Bronchial epithelial cell (primary cell): Measurements from ENCODE around the gene KRTAP5-1. TPM values are rescaled to one million over a fixed set of nuclear protein-coding genes. Genes with fewer than 3 reads are reported as not detected.

Experiments
- DNase-seq: peaks from one replicate; pipeline ENCODE4 v3.0.0-alpha.2; 2010; ENCODE audit warnings: low read depth
- FAIRE-seq: peaks from 2 replicates; lab custom pipeline; 2011; peaks lifted over from hg19 to GRCh38; lab: Jason Lieb, UNC
- H3K27me3 ChIP-seq: 2 replicates; pipeline ENCODE4 v1.5.1; 2011; ENCODE audit warnings: low read length; ENCODE audit not compliant: control insufficient read depth, insufficient read depth
- H3K36me3 ChIP-seq: 2 replicates; pipeline ENCODE4 v1.5.1; 2011; ENCODE audit warnings: low read length; ENCODE audit not compliant: control insufficient read depth, insufficient read depth
- H3K4me3 ChIP-seq: 2 replicates; pipeline ENCODE4 v1.5.1; 2011; ENCODE audit warnings: mild to moderate bottlenecking, low read depth, low read length, control low read depth
- total RNA-seq: library from RNA; depleted of rRNA; stranded (reverse); fragments of >200 nt; gene quantifications from 2 replicates; pipeline ENCODE4 v1.2.1, GENCODE V29; 2014
- TF ChIP-seq, protein P1 (sequence below): IDR thresholded peaks from 2 replicates; pipeline ENCODE4 v1.5.1; 2011; ENCODE audit warnings: mild to moderate bottlenecking, moderate library complexity, low read length, control low read depth, inconsistent platforms; ENCODE audit not compliant: insufficient read depth, severe bottlenecking

Gene KRTAP5-1
- total RNA-seq, 1 donor from 2014 or later = not detected

DNA sequence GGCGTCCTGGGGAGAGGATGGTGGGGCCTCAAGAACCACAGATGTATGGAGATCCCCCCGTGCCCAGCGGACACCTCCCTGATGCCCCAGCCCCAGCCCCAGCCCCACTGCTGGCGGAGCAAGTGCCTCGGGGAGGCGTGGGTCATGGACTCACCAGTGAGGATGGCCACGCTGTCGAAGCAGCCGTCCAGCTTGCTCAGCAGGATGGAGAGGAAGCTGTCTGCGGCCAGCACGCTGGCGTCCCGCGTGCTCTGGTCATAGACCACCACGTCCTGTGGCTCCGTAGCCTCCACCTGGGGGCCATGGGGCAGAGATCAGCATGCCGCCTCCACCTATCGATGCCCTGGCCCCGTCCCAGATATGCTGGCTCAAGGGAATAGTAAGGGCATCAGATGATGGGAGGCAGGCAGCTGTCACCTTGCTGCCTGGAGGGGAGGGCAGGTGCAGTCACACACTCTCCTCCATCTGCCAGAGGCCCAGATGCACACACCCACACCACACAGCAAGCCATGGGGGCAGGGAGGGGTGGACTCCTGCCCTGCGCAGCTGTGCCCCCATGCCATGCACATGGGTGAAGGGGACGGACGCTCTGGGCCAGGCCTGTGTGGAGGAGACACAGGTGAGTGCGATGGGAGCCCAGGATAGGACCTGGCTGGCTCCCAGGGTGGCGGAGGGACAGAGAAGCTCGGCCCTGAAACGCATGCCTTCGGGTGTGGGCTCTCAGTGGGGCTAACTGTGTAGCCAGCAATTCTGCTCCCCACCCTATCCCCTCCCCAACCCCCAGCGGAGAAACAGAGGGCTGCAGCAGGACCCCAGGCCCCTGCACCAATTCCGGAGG lies 21.2 kb downstream of the KRTAP5-1 start:
- Histone ChIP-seq H3K4me3 (no peak overlapping the region), H3K36me3 (no peaks in the 10 kb centered on the region), H3K27me3 (peaks cover 2% of the 10 kb centered on the region)
- TF ChIP-seq, protein P1, sequence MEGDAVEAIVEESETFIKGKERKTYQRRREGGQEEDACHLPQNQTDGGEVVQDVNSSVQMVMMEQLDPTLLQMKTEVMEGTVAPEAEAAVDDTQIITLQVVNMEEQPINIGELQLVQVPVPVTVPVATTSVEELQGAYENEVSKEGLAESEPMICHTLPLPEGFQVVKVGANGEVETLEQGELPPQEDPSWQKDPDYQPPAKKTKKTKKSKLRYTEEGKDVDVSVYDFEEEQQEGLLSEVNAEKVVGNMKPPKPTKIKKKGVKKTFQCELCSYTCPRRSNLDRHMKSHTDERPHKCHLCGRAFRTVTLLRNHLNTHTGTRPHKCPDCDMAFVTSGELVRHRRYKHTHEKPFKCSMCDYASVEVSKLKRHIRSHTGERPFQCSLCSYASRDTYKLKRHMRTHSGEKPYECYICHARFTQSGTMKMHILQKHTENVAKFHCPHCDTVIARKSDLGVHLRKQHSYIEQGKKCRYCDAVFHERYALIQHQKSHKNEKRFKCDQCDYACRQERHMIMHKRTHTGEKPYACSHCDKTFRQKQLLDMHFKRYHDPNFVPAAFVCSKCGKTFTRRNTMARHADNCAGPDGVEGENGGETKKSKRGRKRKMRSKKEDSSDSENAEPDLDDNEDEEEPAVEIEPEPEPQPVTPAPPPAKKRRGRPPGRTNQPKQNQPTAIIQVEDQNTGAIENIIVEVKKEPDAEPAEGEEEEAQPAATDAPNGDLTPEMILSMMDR = no peak
- FAIRE-seq = no peak
- DNase-seq = no peak

DNA sequence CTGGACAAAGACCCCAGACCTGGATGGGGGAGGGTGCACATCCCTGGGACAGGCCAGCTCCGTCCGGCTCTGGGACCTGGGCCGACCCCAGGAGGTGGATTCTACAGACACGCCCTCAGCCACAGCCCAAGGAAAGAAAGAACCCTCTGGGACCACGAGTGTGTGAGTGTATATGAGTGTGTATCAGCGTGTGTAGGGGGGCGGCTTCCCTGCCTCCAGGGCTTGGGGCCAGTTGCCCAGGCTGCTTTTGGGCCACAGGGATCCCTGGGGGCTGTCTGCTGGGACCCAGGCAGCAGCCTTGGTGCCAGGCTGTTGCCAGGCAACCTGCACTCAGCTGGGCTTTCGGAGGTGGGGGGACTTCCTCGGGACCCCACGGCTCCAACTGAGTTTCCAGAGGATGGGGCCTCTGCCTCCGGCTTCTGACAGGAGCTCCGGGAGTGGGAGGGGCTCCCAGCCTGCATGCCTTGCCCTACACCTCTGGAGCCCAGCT lies 21.9 kb downstream of the KRTAP5-1 start:
- TF ChIP-seq, protein P1 = no peak
- Histone ChIP-seq H3K27me3 (peaks cover 2% of the 10 kb centered on the region), H3K36me3 (no peaks in the 10 kb centered on the region), H3K4me3 (no peak overlapping the region)
- DNase-seq (no peak), FAIRE-seq (no peak)

DNA sequence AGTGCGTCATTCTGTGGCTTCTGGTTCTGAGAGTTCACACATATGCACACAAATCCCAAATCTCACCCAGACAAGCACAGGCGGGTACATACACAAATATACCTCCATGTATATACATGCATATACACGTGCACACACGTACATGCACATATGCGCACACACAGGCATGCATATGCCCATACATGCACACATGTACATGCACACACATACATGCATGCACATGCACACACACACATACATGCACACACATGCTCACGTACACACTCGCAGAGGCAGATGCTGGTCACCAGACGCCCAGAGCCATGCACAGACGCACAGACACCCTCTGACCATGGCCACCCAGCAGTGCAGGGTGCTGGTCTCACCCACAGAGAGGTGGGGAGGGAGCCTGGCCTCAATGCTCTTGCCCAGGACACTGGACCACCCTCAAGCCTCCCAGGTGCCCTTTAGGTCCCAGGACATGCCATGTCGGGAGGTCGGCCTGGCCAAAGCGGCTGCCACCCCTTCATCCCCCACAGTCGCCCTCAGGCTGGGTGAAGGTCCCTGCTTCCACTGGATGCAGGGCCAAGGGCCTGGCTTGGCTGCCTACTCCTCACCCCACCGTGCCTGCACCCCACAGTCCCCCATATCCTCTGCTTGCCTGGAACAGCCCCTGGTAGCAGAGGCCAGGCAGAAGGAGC lies 22.5 kb downstream of the KRTAP5-1 start:
- TF ChIP-seq, protein P1 = no peak
- Histone ChIP-seq H3K4me3 (no peak overlapping the region), H3K27me3 (peaks cover 2% of the 10 kb centered on the region), H3K36me3 (no peaks in the 10 kb centered on the region)
- no peak for FAIRE-seq
- no peak for DNase-seq

DNA sequence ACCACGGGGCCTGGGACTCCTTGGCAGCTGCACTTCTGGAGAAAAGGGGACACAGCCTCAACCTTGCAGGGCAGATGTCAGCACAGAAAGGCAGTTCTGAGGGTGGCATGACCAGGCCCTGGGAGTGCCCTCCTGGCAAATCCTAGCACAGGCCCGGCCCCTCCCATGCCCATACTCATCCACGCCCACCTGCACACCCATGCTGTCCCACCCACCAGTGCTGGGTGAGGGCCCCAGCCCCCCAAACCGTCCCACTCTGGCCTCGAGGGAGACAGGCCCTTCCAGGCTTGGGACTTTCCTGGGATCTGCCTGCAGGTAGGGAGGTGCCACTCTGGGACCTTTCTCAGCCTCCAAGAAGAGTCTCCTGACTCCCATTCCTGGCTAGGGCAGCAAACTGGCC lies 23.1 kb downstream of the KRTAP5-1 start:
- TF ChIP-seq, protein P1 = no peak
- no peaks in the 10 kb centered on the region for H3K36me3 ChIP-seq
- FAIRE-seq = no peak

DNA sequence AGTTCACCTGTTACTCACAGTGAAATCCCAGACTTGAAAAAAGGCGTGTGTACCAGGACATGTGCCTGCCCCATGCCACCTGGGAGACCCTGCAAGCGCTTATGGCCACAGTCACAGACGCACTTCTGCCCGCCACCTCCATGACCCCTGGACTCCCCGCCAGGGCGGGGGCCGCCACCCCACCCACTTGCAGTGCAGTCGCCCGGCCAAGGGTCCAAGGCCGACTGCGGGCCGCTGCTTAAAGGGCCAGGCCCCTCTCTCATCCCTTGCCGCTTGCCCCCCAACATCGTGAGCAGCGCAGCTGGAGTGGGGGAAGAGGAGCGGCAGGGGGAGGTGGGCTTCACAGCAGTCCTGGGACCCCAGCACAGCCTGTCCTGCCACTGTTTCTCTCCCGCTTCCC lies 23.8 kb downstream of the KRTAP5-1 start:
- Histone ChIP-seq H3K27me3 (peaks cover 2% of the 10 kb centered on the region), H3K4me3 (no peak overlapping the region), H3K36me3 (no peaks in the 10 kb centered on the region)
- FAIRE-seq (no peak), DNase-seq (no peak)
- TF ChIP-seq, protein P1 = no peak

More for the DNA sequence above, 23.1 kb downstream of the KRTAP5-1 start:
- DNase-seq = no peak
- no peak overlapping the region for H3K4me3 ChIP-seq
- H3K27me3 ChIP-seq = peaks cover 2% of the 10 kb centered on the region
